Brain microvascular endothelial cell (primary cell): ENCODE measurements around the gene CSTB.

ENCODE experiments used
- DNase-seq: peaks from one replicate; pipeline ENCODE4 v3.0.0-alpha.2; 2020
- H3K27ac ChIP-seq: fragments of 250-450 bp; sonication (Bioruptor Pico); 2 replicates; pipeline ENCODE4 v1.5.1; 2020; ENCODE audit warnings: mild to moderate bottlenecking, moderate library complexity
- H3K27me3 ChIP-seq: fragments of 250-450 bp; sonication (Bioruptor Pico); replicated peaks from 2 replicates; pipeline ENCODE4 v1.5.1; 2020; ENCODE audit warnings: mild to moderate bottlenecking
- H3K36me3 ChIP-seq: fragments of 250-450 bp; sonication (Bioruptor Pico); replicated peaks from 2 replicates; pipeline ENCODE4 v1.5.1; 2020; ENCODE audit warnings: mild to moderate bottlenecking
- H3K4me3 ChIP-seq: 2 replicates; pipeline ENCODE4 v1.5.1; 2011; ENCODE audit warnings: low read depth, mild to moderate bottlenecking, control low read depth, low read length, moderate library complexity
- in situ Hi-C: cut with HindIII; loops from 2 replicates; pipeline ENCODE4 v1.10.0; 2017; ENCODE audit warnings: low sequenced_read_pairs, low pct_ligation_motif_present
- TF ChIP-seq, protein P1 (sequence below): IDR thresholded peaks from 2 replicates; pipeline ENCODE4 v1.5.1; 2011; ENCODE audit warnings: low read depth, mild to moderate bottlenecking, moderate library complexity, low read length, control low read depth, inconsistent platforms; ENCODE audit errors: missing control alignments

The CSTB gene

GRCh38 chr21:43782431-43783097 lies 6.5 kb upstream of the CSTB start:
- Histone ChIP-seq H3K36me3 (no peaks in the 10 kb centered on the region), H3K27ac (no peak overlapping the region), H3K27me3 (no peaks in the 10 kb centered on the region), H3K4me3 (no peak overlapping the region)
- in situ Hi-C loops: no loop called here
- TF ChIP-seq, protein P1, sequence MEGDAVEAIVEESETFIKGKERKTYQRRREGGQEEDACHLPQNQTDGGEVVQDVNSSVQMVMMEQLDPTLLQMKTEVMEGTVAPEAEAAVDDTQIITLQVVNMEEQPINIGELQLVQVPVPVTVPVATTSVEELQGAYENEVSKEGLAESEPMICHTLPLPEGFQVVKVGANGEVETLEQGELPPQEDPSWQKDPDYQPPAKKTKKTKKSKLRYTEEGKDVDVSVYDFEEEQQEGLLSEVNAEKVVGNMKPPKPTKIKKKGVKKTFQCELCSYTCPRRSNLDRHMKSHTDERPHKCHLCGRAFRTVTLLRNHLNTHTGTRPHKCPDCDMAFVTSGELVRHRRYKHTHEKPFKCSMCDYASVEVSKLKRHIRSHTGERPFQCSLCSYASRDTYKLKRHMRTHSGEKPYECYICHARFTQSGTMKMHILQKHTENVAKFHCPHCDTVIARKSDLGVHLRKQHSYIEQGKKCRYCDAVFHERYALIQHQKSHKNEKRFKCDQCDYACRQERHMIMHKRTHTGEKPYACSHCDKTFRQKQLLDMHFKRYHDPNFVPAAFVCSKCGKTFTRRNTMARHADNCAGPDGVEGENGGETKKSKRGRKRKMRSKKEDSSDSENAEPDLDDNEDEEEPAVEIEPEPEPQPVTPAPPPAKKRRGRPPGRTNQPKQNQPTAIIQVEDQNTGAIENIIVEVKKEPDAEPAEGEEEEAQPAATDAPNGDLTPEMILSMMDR: no peak
- no peak for DNase-seq

DNA sequence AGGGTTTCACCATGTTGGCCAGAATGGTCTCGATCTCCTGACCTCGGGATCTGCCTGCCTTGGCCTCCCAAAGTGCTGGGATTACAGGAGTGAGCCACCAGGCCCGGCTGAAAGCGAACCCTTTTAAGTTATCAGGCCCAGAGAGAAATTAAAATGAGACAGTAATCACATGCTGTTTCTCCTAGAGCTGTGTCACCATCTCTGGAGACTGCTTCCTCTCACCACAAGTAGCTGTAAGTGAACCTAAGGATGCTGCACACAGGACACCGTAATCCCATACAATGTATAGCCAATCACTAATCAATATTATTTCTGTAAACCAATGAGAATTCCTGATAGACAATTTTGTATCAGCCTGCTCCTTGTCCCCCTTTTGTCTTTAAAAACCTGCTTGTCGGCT lies 5.7 kb upstream of the CSTB start:
- H3K4me3 ChIP-seq: no peak overlapping the region
- no peak for DNase-seq
- no peaks in the 10 kb centered on the region for H3K27me3 ChIP-seq
- H3K27ac ChIP-seq: no peak overlapping the region
- in situ Hi-C loops: no loop called here
- TF ChIP-seq, protein P1: no peak
- no peaks in the 10 kb centered on the region for H3K36me3 ChIP-seq

GRCh38 chr21:43779660-43780059 lies 3.6 kb upstream of the CSTB start:
- H3K27me3 ChIP-seq: no peaks in the 10 kb centered on the region
- no peak for DNase-seq
- no peak overlapping the region for H3K27ac ChIP-seq
- H3K36me3 ChIP-seq: no peaks in the 10 kb centered on the region
- H3K4me3 ChIP-seq: no peak overlapping the region
- in situ Hi-C loops: no loop called here
- TF ChIP-seq, protein P1: no peak

DNA sequence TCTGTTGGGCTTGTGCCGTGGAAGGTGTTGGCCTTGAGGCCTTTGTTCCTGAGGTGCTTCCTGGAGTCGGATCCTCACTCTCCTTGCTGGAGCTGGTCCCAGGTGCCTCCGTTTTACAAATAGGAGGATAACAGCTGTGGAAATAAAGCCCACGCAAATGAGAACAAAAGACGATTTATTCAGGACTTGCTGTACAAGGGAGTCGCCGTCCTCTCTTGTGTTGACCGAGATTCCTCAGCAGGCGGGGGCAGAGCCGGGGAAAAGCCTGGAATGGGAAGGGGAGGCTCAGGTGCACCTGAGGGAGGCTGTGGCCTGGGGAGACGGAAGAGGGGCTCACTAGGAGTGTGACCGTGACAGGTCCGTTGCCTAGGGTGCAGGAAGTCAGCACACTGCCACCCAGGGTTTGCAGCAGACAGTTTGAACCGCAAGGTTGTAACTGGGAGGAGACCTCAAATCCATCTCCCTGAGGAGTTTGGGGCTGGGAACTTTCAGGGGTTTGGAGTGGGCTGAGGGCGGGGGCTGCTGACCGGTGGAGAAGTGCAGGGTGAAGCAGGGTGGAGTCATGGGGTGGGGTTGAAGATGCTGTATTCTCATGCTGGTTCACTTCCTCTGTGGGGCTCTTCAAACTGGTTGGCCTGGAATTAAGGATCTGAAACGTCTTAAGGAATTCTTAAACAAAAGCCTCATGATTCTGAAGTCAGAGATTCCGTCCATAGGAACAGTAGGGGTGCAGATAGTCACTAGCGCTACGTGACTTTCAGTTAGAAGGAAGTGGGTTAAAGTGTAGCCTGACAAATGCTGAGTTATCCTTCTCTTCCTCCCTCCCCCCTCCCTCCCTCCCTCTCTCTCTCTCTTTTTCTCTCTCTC lies 2.6 kb upstream of the CSTB start:
- no peak overlapping the region for H3K4me3 ChIP-seq
- in situ Hi-C loops: no loop called here
- H3K27me3 ChIP-seq: no peaks in the 10 kb centered on the region
- peaks cover 7% of the 10 kb centered on the region for H3K36me3 ChIP-seq
- H3K27ac ChIP-seq: no peak overlapping the region
- TF ChIP-seq, protein P1: no peak
- no peak for DNase-seq

DNA sequence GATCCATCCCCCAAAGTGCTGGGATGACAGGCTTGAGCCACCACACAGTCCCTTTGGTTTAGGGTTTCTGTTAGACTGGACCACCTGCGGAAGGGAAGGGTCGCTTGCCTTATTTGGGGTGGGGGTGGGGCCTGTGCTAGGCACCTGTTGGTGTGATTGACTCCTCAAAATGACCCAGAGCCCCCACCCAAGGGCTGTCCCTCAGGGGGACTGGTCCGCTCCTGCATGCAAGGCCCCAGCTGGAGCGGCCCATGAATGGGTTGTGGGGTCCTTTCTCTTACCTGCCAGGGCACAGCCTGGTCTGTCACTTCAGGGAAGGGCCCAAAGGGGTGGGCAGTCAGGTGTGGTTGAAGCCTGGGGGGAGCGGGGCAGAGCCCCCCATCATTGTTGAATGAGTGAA lies 1.8 kb upstream of the CSTB start:
- Histone ChIP-seq H3K27ac (no peak overlapping the region), H3K27me3 (no peaks in the 10 kb centered on the region), H3K36me3 (peaks cover 15% of the 10 kb centered on the region), H3K4me3 (no peak overlapping the region)
- TF ChIP-seq, protein P1: no peak
- no peak for DNase-seq
- in situ Hi-C loops: no loop called here
